Activated CD4-positive, alpha-beta T cell treated with anti-CD3 and anti-CD28 coated beads, Interleukin-2, amount 10 ng/mL, durations not matched to agents 24 days and 14 days (primary cell): Measurements from ENCODE around the gene GRIA4. TPM values are rescaled to one million over a fixed set of nuclear protein-coding genes. Genes with fewer than 3 reads are reported as not detected.

Source experiments
- DNase-seq: peaks from one replicate; pipeline ENCODE4 v3.0.0; 2022
- H3K27ac Mint-ChIP-seq: one replicate; pipeline ENCODE4 v1.8.0; 2022; ENCODE audit warnings: mild to moderate bottlenecking, mixed read lengths
- H3K27me3 Mint-ChIP-seq: one replicate; pipeline ENCODE4 v1.8.0; 2022; ENCODE audit warnings: mixed read lengths
- H3K36me3 Mint-ChIP-seq: one replicate; pipeline ENCODE4 v1.8.0; 2022; ENCODE audit warnings: low read depth, mild to moderate bottlenecking, mixed read lengths
- H3K4me1 Mint-ChIP-seq: one replicate; pipeline ENCODE4 v1.8.0; 2021; ENCODE audit warnings: mixed read lengths
- H3K4me3 Mint-ChIP-seq: one replicate; pipeline ENCODE4 v1.8.0; 2022; ENCODE audit warnings: mild to moderate bottlenecking, moderate library complexity, mixed read lengths
- H3K9me3 Mint-ChIP-seq: one replicate; pipeline ENCODE4 v1.8.0; 2021; ENCODE audit warnings: mixed read lengths
- intact Hi-C: fragments of 100-400 bp; cut with micrococcal nuclease; formaldehyde crosslinking; loops from one replicate; pipeline ENCODE4 v1.15.1; 2023
- total RNA-seq: library from RNA; stranded (reverse); gene quantifications from 2 replicates; pipeline ENCODE4 v1.2.3, GENCODE V29; 2022

GRIA4 gene
- total RNA-seq, 1 donor from 2014 or later: not detected

DNA sequence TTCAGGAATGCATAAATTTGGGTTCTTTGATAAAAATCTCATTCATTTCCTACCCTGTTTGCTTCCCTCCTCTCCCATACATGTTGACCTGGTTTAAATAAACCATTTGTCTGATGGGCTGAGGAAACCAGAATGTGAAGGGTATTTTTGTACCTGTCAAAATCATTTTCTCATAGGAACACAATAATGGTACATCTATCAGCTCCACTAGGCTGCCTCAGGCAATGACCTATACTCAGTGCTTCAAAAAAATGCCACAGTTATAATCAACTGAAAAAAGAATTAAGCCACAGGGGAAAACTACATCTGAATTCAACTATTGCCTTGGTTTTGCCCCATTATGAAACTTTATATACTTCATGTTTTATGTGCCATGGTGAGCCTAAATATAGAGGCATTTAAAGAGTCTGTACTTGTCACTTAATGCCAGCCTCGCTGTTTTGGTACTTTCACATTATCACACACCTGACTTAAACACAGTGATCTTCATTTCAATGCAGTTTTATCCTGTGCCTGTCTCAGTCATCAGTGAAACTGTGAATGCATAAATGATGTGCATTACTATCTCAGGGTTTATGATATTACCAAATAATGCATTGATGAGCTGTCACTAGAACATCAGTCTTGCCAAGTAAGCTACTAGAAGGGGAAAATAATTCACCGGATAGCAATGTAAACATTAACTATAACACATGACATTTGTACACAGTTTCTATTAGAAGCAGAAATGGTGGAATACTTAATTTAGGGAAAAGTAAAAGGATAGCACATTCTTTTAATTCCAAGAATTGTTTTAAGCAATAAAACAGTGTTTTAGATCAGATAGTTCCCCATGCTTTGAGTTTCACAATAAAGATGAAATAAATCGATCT, 319.4 kb downstream of the GRIA4 start:
- no peaks in the 10 kb centered on the region for H3K9me3 Mint-ChIP-seq
- intact Hi-C loops: no loop called here
- no peaks in the 10 kb centered on the region for H3K27me3 Mint-ChIP-seq
- no peak overlapping the region for H3K4me3 Mint-ChIP-seq
- no peaks in the 10 kb centered on the region for H3K4me1 Mint-ChIP-seq
- H3K36me3 Mint-ChIP-seq: no peaks in the 10 kb centered on the region
- H3K27ac Mint-ChIP-seq: no peak overlapping the region
- DNase-seq: no peak

DNA sequence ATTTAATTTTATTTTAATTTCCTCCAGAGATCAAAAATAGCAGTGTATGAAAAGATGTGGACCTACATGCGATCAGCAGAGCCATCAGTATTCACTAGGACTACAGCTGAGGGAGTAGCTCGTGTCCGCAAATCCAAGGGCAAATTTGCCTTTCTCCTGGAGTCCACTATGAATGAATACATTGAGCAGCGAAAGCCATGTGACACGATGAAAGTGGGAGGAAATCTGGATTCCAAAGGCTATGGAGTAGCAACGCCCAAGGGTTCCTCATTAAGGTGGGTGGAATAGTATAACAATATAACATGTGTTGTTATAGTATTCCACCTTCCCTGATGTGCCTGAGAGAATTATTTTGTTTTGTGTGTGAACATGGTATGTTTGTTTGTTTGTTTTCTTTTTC, 323.8 kb downstream of the GRIA4 start:
- DNase-seq: no peak
- Mint-ChIP-seq H3K27me3 (no peaks in the 10 kb centered on the region), H3K27ac (no peak overlapping the region), H3K4me3 (no peak overlapping the region), H3K36me3 (no peaks in the 10 kb centered on the region), H3K9me3 (no peaks in the 10 kb centered on the region), H3K4me1 (no peaks in the 10 kb centered on the region)
- intact Hi-C loops: no loop called here

DNA sequence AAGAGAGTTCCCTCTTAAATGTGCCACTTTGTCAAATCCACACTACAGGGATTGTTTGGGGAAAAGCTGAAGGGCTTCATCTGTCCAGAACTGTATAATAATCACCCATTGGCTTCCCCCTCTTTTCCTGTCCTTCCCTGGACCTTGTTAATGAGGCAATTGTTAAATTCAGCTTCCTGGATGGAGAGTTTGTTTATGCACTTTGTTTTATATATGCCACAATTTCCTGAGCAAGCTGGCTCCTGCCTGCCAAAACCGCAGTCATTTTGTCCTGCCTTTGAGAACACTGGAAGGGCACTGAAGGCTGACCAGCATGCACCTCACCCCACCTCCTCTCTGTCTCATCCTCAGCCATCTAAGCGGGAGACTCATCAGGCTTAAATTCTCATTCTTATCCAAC, 325.9 kb downstream of the GRIA4 start:
- Mint-ChIP-seq H3K27me3 (no peaks in the 10 kb centered on the region), H3K4me3 (no peak overlapping the region), H3K36me3 (no peaks in the 10 kb centered on the region), H3K27ac (no peak overlapping the region), H3K9me3 (no peaks in the 10 kb centered on the region), H3K4me1 (no peaks in the 10 kb centered on the region)
- DNase-seq: no peak
- intact Hi-C loops: no loop called here

DNA sequence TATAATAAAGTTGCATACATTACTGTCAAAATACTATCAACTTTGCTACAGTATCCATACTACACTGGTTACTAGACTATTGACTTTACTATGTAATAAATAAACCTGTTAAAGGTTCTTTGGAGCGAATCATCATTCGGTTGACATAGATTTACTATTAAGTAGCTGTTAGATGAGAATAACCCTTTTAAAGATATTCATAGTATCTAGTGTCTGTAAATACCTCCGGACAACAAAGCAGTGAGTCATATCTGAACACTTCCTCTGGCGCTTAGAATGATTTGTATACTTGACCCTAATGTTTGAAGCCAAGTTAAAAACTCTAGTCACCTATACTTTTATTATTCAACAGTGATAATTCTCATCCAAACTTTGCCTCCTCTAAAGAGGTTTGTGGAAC, 327.5 kb downstream of the GRIA4 start:
- no peaks in the 10 kb centered on the region for H3K36me3 Mint-ChIP-seq
- H3K4me1 Mint-ChIP-seq: no peaks in the 10 kb centered on the region
- H3K27ac Mint-ChIP-seq: no peak overlapping the region
- no peak for DNase-seq
- intact Hi-C loops: no loop called here
- no peak overlapping the region for H3K4me3 Mint-ChIP-seq
- H3K27me3 Mint-ChIP-seq: no peaks in the 10 kb centered on the region
- no peaks in the 10 kb centered on the region for H3K9me3 Mint-ChIP-seq

DNA sequence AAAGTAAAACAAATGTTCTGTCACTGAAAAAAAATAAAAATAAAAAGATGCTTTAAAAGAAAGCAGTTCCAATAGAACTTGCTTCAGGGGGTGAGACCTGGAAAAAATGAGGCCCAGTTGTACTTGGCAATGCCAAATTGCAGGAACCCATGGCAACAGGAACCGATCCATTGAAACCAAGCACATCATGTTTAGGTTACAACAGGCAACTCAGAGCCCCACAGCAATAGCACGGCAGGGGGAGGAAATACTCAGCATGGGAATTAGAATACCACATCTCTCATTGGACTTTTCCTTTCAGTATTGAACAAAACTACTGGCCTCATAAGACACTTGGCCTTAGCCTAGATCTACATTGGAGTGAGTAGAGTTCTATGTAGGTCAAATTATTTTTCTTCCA, 327.9 kb downstream of the GRIA4 start:
- Mint-ChIP-seq H3K27me3 (no peaks in the 10 kb centered on the region), H3K9me3 (no peaks in the 10 kb centered on the region), H3K36me3 (no peaks in the 10 kb centered on the region), H3K4me3 (no peak overlapping the region), H3K4me1 (no peaks in the 10 kb centered on the region), H3K27ac (no peak overlapping the region)
- intact Hi-C loops: no loop called here
- no peak for DNase-seq

DNA sequence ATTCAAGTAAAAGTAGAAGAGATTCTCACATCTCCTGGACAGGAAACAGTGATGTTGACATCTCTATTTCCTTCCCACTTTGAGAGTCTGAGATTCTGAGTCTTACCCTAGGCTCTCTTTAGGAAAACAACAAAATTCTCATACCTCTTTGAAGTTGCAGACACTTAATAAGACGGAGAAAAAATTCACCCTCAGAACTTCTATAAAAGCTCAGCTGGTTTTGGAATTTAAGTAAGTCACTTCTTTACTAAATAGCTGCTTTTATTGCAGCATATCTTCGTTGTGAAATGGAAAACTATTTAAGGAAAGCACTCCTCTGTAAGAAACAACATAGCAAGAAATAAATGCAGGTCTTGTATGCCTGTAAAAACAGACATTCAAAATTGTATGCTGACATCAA, 333.0 kb downstream of the GRIA4 start:
- Mint-ChIP-seq H3K9me3 (no peaks in the 10 kb centered on the region), H3K36me3 (no peaks in the 10 kb centered on the region)
- intact Hi-C loops: no loop called here

DNA sequence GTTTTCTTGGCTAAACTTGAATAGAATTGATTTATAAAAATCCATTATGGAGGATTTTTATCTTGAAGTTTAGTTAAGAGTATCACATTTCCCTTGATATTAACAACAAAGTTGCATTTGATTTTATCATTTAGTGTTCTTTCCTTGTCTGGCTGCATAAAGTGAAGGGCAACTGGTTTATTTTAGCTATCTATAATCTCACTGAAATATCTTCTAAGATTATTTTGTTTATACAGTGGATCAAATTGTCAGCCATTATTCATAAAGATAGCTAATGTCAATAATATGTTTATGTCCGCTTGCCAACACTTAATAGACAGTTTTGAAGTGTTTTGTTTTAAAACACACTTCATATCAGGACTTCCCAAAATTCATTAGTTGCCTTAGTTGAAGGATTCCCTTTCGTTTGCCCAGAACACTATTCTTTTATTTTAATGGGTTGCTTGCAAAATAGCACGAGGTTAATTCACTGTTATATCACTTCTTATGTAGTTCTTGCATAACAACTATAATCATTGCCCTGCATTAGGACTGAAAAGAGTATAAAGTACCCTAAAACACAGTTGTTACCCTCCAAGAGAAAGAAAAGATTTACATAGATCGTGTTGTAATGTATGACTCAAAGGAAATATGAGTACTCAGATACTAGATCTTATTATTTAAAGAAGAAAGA, 339.2 kb downstream of the GRIA4 start:
- H3K36me3 Mint-ChIP-seq: no peaks in the 10 kb centered on the region
- no peaks in the 10 kb centered on the region for H3K9me3 Mint-ChIP-seq
- H3K27ac Mint-ChIP-seq: no peak overlapping the region
- no peak overlapping the region for H3K4me3 Mint-ChIP-seq
- intact Hi-C loops: no loop called here
- no peaks in the 10 kb centered on the region for H3K4me1 Mint-ChIP-seq
- DNase-seq: no peak
- H3K27me3 Mint-ChIP-seq: no peaks in the 10 kb centered on the region

More for the DNA sequence above, 333.0 kb downstream of the GRIA4 start:
- no peak for DNase-seq
- Mint-ChIP-seq H3K4me3 (no peak overlapping the region), H3K4me1 (no peaks in the 10 kb centered on the region), H3K27ac (no peak overlapping the region), H3K27me3 (no peaks in the 10 kb centered on the region)

DNA sequence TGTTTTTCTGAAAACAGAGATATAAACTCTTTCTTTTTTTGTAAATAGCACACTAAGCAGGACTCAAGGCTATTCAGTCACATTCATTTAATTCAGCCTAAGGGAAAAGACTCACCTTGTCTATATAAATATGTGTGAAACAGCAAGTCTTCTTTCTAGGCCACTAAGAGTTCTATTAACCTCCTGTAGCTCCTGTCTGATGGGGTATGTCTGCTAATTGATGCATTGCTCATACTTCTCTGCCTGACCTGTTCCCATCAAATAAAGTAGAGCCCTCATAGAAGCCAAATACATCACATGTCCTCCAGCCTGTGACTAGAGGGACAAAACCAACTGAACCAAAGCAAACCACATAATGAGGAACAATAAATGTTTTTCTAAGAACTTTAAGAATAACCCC, 344.0 kb downstream of the GRIA4 start:
- H3K4me3 Mint-ChIP-seq: no peak overlapping the region
- intact Hi-C loops: no loop called here
- H3K36me3 Mint-ChIP-seq: no peaks in the 10 kb centered on the region
- DNase-seq: no peak
- H3K9me3 Mint-ChIP-seq: peaks cover under 1% of the 10 kb centered on the region
- H3K4me1 Mint-ChIP-seq: no peaks in the 10 kb centered on the region
- H3K27ac Mint-ChIP-seq: no peak overlapping the region
- no peaks in the 10 kb centered on the region for H3K27me3 Mint-ChIP-seq

DNA sequence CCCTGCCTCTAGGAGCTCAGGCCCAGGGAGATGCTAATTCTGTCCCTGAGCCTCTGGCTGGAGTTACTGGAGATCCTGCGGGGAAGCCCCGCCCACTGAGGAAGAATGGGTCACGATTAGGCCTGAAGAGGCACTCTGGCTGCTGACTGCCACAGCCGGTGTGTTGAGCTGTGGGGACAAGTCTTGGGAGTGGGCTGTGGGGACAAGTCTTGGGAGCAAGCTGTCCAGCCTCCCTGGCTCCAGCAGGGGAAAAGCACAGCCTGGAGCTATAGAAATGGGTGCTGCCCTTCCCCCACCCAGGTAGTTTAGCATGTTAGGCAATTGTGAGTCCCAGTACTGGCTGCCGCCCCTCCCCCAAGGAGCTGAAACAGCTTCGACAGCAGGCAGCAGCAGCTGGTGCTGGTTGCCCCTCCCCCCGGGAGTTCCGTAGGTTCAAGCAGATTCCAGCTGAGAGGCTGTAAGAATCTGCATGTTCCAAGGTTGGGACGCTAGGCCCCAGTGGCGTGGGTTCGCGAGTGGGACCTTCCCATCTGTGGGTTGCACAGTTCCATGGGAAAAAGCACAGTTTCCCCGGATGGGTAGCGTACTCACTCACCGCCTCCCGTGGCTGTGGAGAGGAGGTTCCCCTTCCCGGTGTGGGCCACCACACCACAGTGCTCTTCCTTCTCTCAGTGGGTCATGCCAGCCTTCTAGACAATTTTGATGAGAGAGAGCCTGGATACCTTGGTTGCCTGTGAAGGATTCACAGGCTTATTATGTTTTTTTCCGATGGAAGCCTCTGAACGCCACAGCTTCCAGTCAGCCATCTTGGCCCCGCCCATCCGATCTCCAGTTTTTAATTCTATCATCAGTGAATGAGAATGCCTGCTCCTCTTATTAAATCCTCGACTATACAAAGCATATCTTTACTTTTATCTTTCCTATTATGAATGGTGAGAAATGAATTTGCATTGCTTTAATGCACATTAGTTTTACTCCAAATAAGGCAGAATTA, 350.7 kb downstream of the GRIA4 start:
- Mint-ChIP-seq H3K36me3 (no peaks in the 10 kb centered on the region), H3K27me3 (no peaks in the 10 kb centered on the region), H3K4me1 (no peaks in the 10 kb centered on the region), H3K9me3 (peaks cover 5% of the 10 kb centered on the region), H3K4me3 (no peak overlapping the region), H3K27ac (no peak overlapping the region)
- intact Hi-C loops: no loop called here
- DNase-seq: no peak

DNA sequence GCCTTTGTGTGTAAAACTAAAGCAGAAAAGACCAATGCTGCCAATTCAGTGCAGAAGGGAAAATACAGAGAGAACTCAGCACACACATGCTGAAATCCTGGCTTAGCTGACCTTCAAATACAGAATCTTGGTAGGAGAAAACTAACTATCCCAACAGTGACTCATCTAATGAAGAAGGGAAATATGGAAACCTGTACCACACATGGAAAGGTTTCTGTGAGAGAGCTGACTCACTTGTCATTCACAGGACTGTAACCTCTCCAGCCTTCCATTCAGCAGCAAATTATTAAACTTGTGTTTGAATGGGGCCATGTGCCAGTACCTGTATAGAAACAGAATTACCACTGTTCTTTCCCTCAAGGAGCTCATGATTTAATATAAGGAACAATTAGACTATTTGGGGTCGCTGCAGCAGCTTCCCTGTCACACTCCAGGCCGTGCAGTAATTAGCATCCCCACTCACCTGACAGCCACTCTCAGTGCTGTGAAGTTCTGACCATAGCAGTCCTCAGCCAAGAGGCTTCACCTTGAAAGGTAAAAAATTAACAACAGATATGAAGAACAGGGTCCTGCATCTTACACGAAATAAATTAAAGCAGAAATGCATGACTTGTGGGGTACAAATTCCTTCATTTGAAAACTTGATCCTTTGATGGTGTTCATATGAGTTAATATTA, 358.3 kb downstream of the GRIA4 start:
- H3K4me1 Mint-ChIP-seq: no peaks in the 10 kb centered on the region

DNA sequence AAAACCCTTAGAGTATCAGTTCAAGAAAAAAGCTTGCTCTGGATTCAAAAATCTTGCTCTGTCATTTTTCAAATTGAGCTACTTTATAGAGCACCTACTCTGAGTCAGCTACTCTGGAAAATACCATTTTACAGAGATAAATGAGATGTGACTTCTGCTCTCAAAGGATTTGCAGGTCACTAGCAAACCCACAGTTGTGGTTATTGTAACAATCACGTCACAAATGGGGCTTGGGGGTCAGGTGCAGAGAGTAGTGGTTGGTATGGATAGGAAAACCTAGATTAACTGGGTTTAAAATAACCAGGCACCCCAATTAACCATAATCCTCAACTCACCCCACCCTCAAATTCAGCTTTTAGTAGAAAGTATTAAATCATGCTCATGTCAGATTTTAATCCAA, 359.9 kb downstream of the GRIA4 start:
- no peak for DNase-seq
- no peaks in the 10 kb centered on the region for H3K36me3 Mint-ChIP-seq
- H3K9me3 Mint-ChIP-seq: no peaks in the 10 kb centered on the region
- no peak overlapping the region for H3K4me3 Mint-ChIP-seq
- intact Hi-C loops: no loop called here
- no peak overlapping the region for H3K27ac Mint-ChIP-seq
- H3K27me3 Mint-ChIP-seq: no peaks in the 10 kb centered on the region
- H3K4me1 Mint-ChIP-seq: no peaks in the 10 kb centered on the region

More for the DNA sequence above, 358.3 kb downstream of the GRIA4 start:
- H3K27me3 Mint-ChIP-seq: no peaks in the 10 kb centered on the region
- H3K36me3 Mint-ChIP-seq: no peaks in the 10 kb centered on the region
- no peak for DNase-seq
- no peaks in the 10 kb centered on the region for H3K9me3 Mint-ChIP-seq
- intact Hi-C loops: no loop called here
- no peak overlapping the region for H3K4me3 Mint-ChIP-seq
- no peak overlapping the region for H3K27ac Mint-ChIP-seq

DNA sequence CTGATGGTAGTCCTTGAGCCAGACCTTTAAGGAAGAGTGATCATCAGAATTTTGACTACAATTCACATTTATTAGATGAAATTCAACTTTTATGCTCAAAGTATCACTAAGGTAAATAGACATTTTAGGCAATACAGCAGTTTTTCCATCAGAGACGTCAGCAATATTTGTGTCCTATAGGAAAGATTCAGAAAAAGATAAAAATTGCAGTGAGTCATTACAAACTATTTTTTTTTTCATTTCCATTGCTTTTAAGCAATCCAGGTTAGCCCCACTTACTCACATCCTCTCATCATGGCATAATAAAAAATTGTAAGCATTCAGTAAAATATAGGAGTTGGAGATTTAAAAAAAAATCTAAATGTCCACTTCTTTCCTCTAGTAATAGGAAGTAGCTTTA, 365.3 kb downstream of the GRIA4 start:
- Mint-ChIP-seq H3K27ac (no peak overlapping the region), H3K4me1 (no peaks in the 10 kb centered on the region), H3K9me3 (no peaks in the 10 kb centered on the region), H3K4me3 (no peak overlapping the region), H3K27me3 (peaks cover 2% of the 10 kb centered on the region), H3K36me3 (no peaks in the 10 kb centered on the region)
- DNase-seq: no peak
- intact Hi-C loops: no loop called here

DNA sequence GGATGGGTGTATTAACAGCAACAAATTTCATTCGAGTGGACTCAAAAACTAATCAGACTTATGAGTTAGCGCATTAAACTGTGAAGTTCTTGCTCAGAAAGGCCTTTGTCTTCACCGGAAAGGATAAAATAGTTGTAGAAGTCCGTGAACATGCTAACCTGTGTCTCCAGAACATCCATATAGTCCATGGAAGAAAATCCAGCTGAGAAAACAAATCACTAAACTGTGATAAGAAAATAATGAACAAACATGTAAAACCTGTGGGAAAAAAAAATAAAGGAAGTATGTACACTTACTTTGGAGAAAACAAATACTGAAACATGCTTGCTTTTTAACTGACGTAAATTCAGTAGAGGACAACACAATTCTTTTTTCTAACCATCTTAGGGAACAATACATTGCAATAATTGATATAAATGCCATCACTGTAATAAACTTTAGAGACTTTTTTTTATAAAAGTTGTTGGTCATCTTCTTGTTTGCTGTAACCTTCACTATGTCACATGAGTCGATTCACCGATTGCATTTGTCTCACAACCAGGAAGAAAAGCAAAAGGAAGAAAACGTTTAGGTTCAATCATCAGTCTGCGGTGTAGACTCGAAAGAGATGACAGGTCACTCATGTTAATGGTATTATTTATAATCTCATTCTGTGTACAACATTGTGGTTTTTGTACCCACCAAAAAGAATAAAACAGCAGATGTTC, 370.3 kb downstream of the GRIA4 start:
- intact Hi-C loops: no loop called here
- H3K36me3 Mint-ChIP-seq: no peaks in the 10 kb centered on the region

More for the DNA sequence above, 370.3 kb downstream of the GRIA4 start:
- Mint-ChIP-seq H3K27ac (no peak overlapping the region), H3K27me3 (peaks cover 2% of the 10 kb centered on the region), H3K9me3 (no peaks in the 10 kb centered on the region), H3K4me1 (no peaks in the 10 kb centered on the region), H3K4me3 (no peak overlapping the region)
- no peak for DNase-seq
